Spleen (tissue), 7 donors: ENCODE data around the gene ZFP3.
"Not testable (repeated sequence)": the region's sequence is repeated elsewhere in the genome, so short reads cannot be mapped to it uniquely, and the experiment has no call there.

Experiments used
- POLR2A ChIP-seq, 3 donors: fragments of 450-650 bp; IDR thresholded peaks; one replicate each; pipeline ENCODE4 v1.5.1; 2017; ENCODE audit warnings: antibody characterized with exemption in 3 of 3, mild to moderate bottlenecking in 1 of 3
- POLR2AphosphoS5 ChIP-seq, 3 donors: sonication (generic); formaldehyde crosslinking; IDR thresholded peaks; one replicate each; pipeline ENCODE4 v1.5.1; 2017; ENCODE audit warnings: antibody characterized with exemption in 3 of 3
- TF ChIP-seq, protein P1 (sequence below), 11 experiments: fragments of 200-600 bp in 7 of 11; fragments of 450-650 bp in 4 of 11; sonication (generic) in 4 of 11; IDR thresholded peaks in 8 of 11; conservative IDR thresholded peaks in 3 of 11; 1 replicate in 7 of 11; 2 replicates in 4 of 11; pipeline versions ENCODE4 v1.4.0 to v1.8.0; 2016 to 2021; ENCODE audit warnings: antibody characterized with exemption in 11 of 11, inconsistent platforms in 4 of 11, mild to moderate bottlenecking in 1 of 11
- donor health status: DM: no; HTN: no; CAD: no; lungs with moderate emphysema.
- donor health status: DM: no; HTN: no; CAD: no.
- donor health status: DM: no; HTN: no; CAD: no.

DNA sequence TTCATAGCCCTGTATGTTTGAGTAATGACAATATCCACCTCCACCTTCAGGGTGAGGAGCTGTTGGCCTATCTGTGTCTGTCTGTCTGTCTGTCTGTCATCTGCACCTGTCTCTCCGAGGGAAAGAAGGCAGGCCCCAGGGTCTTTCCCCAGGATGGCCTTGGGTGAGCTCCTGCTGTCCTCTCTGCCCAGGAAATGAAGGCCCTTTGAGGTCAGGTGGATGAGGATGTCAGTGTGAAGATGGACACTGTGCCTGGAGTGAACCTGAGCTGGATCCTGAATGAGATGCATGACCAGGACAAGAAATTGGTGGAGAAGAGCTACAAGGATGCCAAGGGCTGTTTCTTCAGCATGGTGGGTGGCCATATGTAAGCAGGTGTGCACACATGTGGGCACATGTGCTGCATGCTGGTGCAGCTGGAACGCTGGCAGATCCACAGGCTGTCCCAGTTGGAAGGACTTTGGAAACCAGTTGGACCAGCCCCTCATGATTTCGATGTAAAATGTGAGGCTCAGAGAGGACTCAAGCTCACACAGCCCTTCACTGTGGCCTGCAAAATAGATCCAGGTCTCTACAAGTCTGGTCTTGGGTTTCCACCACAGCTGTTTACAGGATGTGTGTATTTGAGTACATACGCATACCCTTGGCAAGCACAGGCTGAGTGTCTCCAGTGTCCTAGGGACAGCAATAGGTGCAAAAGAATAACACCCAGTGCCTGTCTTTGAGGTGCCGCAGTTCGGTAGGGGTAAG is 42.3 kb downstream of the ZFP3 start:
- TF ChIP-seq, protein P1, sequence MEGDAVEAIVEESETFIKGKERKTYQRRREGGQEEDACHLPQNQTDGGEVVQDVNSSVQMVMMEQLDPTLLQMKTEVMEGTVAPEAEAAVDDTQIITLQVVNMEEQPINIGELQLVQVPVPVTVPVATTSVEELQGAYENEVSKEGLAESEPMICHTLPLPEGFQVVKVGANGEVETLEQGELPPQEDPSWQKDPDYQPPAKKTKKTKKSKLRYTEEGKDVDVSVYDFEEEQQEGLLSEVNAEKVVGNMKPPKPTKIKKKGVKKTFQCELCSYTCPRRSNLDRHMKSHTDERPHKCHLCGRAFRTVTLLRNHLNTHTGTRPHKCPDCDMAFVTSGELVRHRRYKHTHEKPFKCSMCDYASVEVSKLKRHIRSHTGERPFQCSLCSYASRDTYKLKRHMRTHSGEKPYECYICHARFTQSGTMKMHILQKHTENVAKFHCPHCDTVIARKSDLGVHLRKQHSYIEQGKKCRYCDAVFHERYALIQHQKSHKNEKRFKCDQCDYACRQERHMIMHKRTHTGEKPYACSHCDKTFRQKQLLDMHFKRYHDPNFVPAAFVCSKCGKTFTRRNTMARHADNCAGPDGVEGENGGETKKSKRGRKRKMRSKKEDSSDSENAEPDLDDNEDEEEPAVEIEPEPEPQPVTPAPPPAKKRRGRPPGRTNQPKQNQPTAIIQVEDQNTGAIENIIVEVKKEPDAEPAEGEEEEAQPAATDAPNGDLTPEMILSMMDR (IDR thresholded peaks at IDR 0.05 in 8 of 11, conservative IDR thresholded peaks at IDR 0.05 in 3 of 11), result not testable (repeated sequence)
- not testable (repeated sequence) for TF ChIP-seq POLR2A, POLR2AphosphoS5 (IDR thresholded peaks at IDR 0.05)
